Right cardiac atrium (tissue), 5 donors: ENCODE measurements around the gene MMEL1. TPM values are rescaled to one million over a fixed set of nuclear protein-coding genes. Genes with fewer than 3 reads are reported as not detected.

Source experiments
- ATAC-seq, 2 donors: fragments of 200-7000 bp; cut with Tn5 transposase; one replicate each; pipeline versions ENCODE4 v1.8.0 to v1.9.1; 2020; ENCODE audit warnings: moderate library complexity in 2 of 2, mild to moderate bottlenecking in 1 of 2
- DNase-seq, 3 donors: peaks; one replicate each; pipeline ENCODE4 v3.0.0-alpha.2; 2020
- H3K27ac ChIP-seq: one replicate; pipeline ENCODE4 v1.5.1; 2013; ENCODE audit warnings: mild to moderate bottlenecking, low read length, control low read depth, moderate library complexity
- H3K27me3 ChIP-seq: one replicate; pipeline ENCODE4 v1.6.1; 2013; ENCODE audit not compliant: control insufficient read depth, insufficient read depth
- H3K4me1 ChIP-seq: one replicate; pipeline ENCODE4 v1.6.1; 2013; ENCODE audit warnings: low read length; ENCODE audit not compliant: control insufficient read depth, insufficient read depth
- H3K4me3 ChIP-seq: one replicate; pipeline ENCODE4 v1.5.1; 2013; ENCODE audit warnings: low read length, control low read depth
- H3K9me3 ChIP-seq: one replicate; pipeline ENCODE4 v1.6.1; 2013; ENCODE audit warnings: low read length; ENCODE audit not compliant: control insufficient read depth
- WGBS: extraction: QIAGEN DNeasy Blood & Tissue Kit; methylation state at CpG from one replicate; pipeline ENCODE4 v1.1.7; 2013; 5-methylcytosine and 5-hydroxymethylcytosine counted together
- intact Hi-C, 4 donors: fragments of 100-400 bp; cut with DNase I; formaldehyde crosslinking; loops; one replicate each; pipeline versions ENCODE4 v1.11.0 to v1.14.0; 2022 to 2023
- polyA plus RNA-seq: library from polyadenylated mRNA; stranded (reverse); fragments of 200-250 nt; gene quantifications from one replicate; pipeline ENCODE4 v1.2.3, GENCODE V29; 2013
- total RNA-seq, 4 donors: library from RNA; stranded (reverse); fragmentation: NEBNext Ultra II Directional; extraction: Animal tissue kit (Norgen Biotek cat#: 25700); gene quantifications; one replicate each; pipeline ENCODE4 v1.2.1, GENCODE V29; 2021
- donor health status: healthy with polysubstance abuse.
- donor health status: DM: no; HTN: yes; CAD: no.
- donor health status: DM: no; HTN: no; CAD: no.
- donor health status: DM: no; HTN: yes; CAD: no; lungs with severe emphysema.
- donor health status: DM: yes; HTN: yes; CAD: no.

Gene MMEL1
- total and polyA plus RNA-seq, 5 donors = 0.32 to 1.7 (median 0.94) TPM

GRCh38 chr1:2606881-2607621, 25.8 kb downstream of the MMEL1 start:
- H3K27me3 ChIP-seq = no peaks in the 10 kb centered on the region
- no peak overlapping the region for H3K4me3 ChIP-seq
- no peak for ATAC-seq
- H3K27ac ChIP-seq = no peak overlapping the region
- DNase-seq = peak; percentile 13 to 54 (median 40)
- no peaks in the 10 kb centered on the region for H3K4me1 ChIP-seq
- H3K9me3 ChIP-seq = no peaks in the 10 kb centered on the region
- intact Hi-C loops = no loop called here
- 70% methylated on average over 36 of the region's 36 CpGs for WGBS

- Histone ChIP-seq H3K9me3 (no peaks in the 10 kb centered on the region), H3K4me3 (no peak overlapping the region), H3K27ac (no peak overlapping the region), H3K27me3 (no peaks in the 10 kb centered on the region), H3K4me1 (no peaks in the 10 kb centered on the region)
- intact Hi-C loops = no loop called here
- ATAC-seq = no peak
- 84% methylated on average over 15 of the region's 15 CpGs for WGBS
- peak in 1 of 3 donors; percentile 56 for DNase-seq
Observed at GRCh38 chr1:2606396-2606880, 26.4 kb downstream of the MMEL1 start.

GRCh38 chr1:2605509-2606395, 27.1 kb downstream of the MMEL1 start:
- H3K27ac ChIP-seq = no peak overlapping the region
- WGBS = 82% methylated on average over 48 of the region's 48 CpGs
- intact Hi-C loops = no loop called here
- no peaks in the 10 kb centered on the region for H3K4me1 ChIP-seq
- ATAC-seq (no peak), DNase-seq (peak in 2 of 3 donors; percentile 6 to 64)
- H3K4me3 ChIP-seq = no peak overlapping the region
- H3K9me3 ChIP-seq = no peaks in the 10 kb centered on the region
- no peaks in the 10 kb centered on the region for H3K27me3 ChIP-seq

GRCh38 chr1:2604844-2605508, 27.8 kb downstream of the MMEL1 start:
- Histone ChIP-seq H3K27me3 (no peaks in the 10 kb centered on the region), H3K9me3 (no peaks in the 10 kb centered on the region), H3K4me1 (no peaks in the 10 kb centered on the region), H3K4me3 (no peak overlapping the region), H3K27ac (no peak overlapping the region)
- WGBS = 77% methylated on average over 14 of the region's 14 CpGs
- intact Hi-C loops = no loop called here
- DNase-seq (no peak), ATAC-seq (no peak)

- WGBS = 87% methylated on average over 19 of the region's 19 CpGs
- no peak for ATAC-seq
Observed at GRCh38 chr1:2604156-2604843, 28.5 kb downstream of the MMEL1 start.

GRCh38 chr1:2603521-2604155, 29.2 kb downstream of the MMEL1 start:
- ATAC-seq (no peak), DNase-seq (no peak)
- intact Hi-C loops = no loop called here
- Histone ChIP-seq H3K4me3 (no peak overlapping the region), H3K4me1 (no peaks in the 10 kb centered on the region), H3K27me3 (no peaks in the 10 kb centered on the region), H3K9me3 (no peaks in the 10 kb centered on the region), H3K27ac (no peak overlapping the region)
- WGBS = 84% methylated on average over 25 of the region's 25 CpGs

More at GRCh38 chr1:2604156-2604843, 28.5 kb downstream of the MMEL1 start:
- Histone ChIP-seq H3K9me3 (no peaks in the 10 kb centered on the region), H3K4me1 (no peaks in the 10 kb centered on the region), H3K27ac (no peak overlapping the region), H3K27me3 (no peaks in the 10 kb centered on the region), H3K4me3 (no peak overlapping the region)
- DNase-seq = no peak
- intact Hi-C loops = no loop called here

- DNase-seq = peak in 1 of 3 donors; percentile 5
- no peaks in the 10 kb centered on the region for H3K27me3 ChIP-seq
Observed at GRCh38 chr1:2602866-2603520, 29.8 kb downstream of the MMEL1 start.

GRCh38 chr1:2602311-2602835, 30.4 kb downstream of the MMEL1 start:
- no peak for DNase-seq
- ATAC-seq = no peak
- Histone ChIP-seq H3K4me1 (no peaks in the 10 kb centered on the region), H3K27ac (no peak overlapping the region), H3K9me3 (no peaks in the 10 kb centered on the region), H3K27me3 (no peaks in the 10 kb centered on the region), H3K4me3 (no peak overlapping the region)
- 75% methylated on average over 15 of the region's 15 CpGs for WGBS
- intact Hi-C loops = no loop called here

More at GRCh38 chr1:2602866-2603520, 29.8 kb downstream of the MMEL1 start:
- no peak overlapping the region for H3K4me3 ChIP-seq
- WGBS = 76% methylated on average over 18 of the region's 18 CpGs
- H3K4me1 ChIP-seq = no peaks in the 10 kb centered on the region
- no peaks in the 10 kb centered on the region for H3K9me3 ChIP-seq
- no peak overlapping the region for H3K27ac ChIP-seq
- ATAC-seq = no peak
- intact Hi-C loops = no loop called here

GRCh38 chr1:2601721-2602303, 31.0 kb downstream of the MMEL1 start:
- WGBS = 88% methylated on average over 18 of the region's 18 CpGs
- intact Hi-C loops = no loop called here
- Histone ChIP-seq H3K4me3 (no peak overlapping the region), H3K27ac (no peak overlapping the region), H3K27me3 (no peaks in the 10 kb centered on the region), H3K9me3 (no peaks in the 10 kb centered on the region), H3K4me1 (no peaks in the 10 kb centered on the region)
- DNase-seq (no peak), ATAC-seq (no peak)
